Measurements from ENCODE around the gene SMIM36. TPM values are rescaled to one million over a fixed set of nuclear protein-coding genes. Genes with fewer than 3 reads are reported as not detected.
A peak's percentile ranks its signal among the peaks of the same experiment; 100 is the strongest.
"Not testable (repeated sequence)": the region's sequence is repeated elsewhere in the genome, so short reads cannot be mapped to it uniquely, and the experiment has no call there.

SMIM36 gene
- total RNA-seq, 1 donor from 2014 or later: not detected

DNA sequence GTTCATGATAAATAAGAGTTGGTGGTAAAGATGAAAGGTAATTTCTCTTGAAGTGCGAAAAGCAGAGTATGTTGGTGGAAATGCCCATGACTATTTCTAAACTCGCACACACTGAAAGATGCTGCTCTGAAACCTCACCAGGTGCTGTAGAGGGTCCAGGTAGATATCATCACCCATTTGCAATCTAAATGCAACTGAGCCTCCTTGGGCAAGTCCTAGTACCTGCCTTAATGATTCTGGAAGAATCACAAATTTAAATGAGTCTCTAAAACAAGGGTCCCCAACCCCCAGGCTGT is 83.7 kb downstream of the SMIM36 start:
- intact Hi-C loops (cut with DNase I): no loop called here
- H3K27ac ChIP-seq: no peak overlapping the region

DNA sequence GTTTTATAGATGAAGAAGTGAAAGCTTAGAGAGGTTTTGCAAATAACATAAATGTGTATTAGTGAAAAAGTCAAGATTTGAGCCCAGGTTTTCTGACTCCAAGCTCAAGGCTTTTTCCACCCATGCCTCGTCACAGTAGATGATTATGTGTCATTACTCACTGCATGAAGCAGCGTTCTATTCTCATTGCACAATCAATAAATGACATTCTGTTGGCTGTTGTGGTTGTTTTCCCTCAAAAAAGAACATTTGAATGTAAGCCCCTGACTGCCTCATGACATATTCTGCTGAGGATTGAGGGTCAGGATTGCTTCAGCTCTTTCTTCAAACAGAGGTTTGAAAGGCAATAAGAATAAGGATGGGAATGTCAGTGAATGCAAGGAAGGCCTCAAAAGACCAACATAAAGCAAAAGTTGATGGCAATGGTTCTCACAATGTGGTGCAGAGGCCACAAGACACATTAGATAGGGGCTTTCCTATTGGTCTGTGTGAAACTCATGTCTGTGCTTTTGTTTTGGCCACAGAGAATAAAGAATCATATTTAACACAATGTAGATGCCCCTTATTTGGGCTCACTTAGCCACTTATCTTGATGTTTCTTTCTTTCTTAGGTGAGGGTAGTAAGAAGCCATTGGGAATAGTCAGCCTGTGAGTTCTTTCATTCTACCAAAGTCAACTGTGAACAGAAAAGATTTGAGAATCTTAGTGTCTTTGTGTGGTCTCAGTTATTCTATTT is 84.2 kb downstream of the SMIM36 start:
- TF ChIP-seq, protein P1, sequence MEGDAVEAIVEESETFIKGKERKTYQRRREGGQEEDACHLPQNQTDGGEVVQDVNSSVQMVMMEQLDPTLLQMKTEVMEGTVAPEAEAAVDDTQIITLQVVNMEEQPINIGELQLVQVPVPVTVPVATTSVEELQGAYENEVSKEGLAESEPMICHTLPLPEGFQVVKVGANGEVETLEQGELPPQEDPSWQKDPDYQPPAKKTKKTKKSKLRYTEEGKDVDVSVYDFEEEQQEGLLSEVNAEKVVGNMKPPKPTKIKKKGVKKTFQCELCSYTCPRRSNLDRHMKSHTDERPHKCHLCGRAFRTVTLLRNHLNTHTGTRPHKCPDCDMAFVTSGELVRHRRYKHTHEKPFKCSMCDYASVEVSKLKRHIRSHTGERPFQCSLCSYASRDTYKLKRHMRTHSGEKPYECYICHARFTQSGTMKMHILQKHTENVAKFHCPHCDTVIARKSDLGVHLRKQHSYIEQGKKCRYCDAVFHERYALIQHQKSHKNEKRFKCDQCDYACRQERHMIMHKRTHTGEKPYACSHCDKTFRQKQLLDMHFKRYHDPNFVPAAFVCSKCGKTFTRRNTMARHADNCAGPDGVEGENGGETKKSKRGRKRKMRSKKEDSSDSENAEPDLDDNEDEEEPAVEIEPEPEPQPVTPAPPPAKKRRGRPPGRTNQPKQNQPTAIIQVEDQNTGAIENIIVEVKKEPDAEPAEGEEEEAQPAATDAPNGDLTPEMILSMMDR (IDR thresholded peaks at IDR 0.05): no peak
- Histone ChIP-seq H3K27me3 (no peaks in the 10 kb centered on the region), H3K27ac (no peak overlapping the region), H3K4me1 (no peaks in the 10 kb centered on the region), H3K4me3 (no peak overlapping the region), H3K9me3 (no peaks in the 10 kb centered on the region), H3K36me3 (no peaks in the 10 kb centered on the region)
- intact Hi-C loops (cut with DNase I): no loop called here
- DNase-seq (ENCODE audit: low spot score in 2 of 2): no peak

More for the DNA sequence above, 83.7 kb downstream of the SMIM36 start:
- no peaks in the 10 kb centered on the region for H3K27me3 ChIP-seq
- no peak for DNase-seq (ENCODE audit: low spot score in 2 of 2)
- H3K4me3 ChIP-seq: no peak overlapping the region
- TF ChIP-seq, protein P1 (IDR thresholded peaks at IDR 0.05): no peak
- H3K9me3 ChIP-seq: no peaks in the 10 kb centered on the region
- no peaks in the 10 kb centered on the region for H3K4me1 ChIP-seq
- no peaks in the 10 kb centered on the region for H3K36me3 ChIP-seq

DNA sequence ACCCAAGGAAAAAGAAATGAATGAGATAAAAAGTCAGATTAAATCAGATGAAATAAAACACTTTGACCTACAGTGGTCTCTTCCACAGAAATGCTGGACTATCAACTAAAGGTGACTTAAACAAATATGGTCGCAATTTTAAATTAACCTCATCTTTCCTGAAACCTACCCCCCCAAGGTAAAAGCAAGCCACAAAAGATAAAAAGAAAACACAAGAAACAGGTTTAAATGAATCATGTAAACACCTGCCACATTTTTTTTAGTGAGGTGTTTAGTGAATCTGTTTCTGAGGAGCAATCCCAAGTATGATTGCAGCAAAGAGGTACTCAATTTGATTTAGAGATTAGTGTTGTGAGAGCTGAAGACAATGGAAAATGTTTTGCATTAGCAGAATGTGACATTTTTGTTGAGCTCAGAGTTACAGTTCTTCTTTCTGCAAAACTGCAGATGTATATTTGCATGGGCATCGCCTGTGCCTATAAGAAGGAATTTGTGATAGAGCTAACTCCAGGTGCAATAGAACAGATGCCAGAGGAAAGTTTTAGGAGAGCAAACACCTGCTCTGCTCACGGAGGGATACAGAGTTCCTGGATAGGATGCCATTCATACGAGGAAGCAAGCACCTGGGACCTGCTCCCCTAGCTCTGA is 86.2 kb downstream of the SMIM36 start:
- Histone ChIP-seq H3K9me3 (no peaks in the 10 kb centered on the region), H3K27ac (no peak overlapping the region), H3K36me3 (no peaks in the 10 kb centered on the region), H3K27me3 (no peaks in the 10 kb centered on the region), H3K4me1 (no peaks in the 10 kb centered on the region), H3K4me3 (no peak overlapping the region)
- TF ChIP-seq, protein P1 (IDR thresholded peaks at IDR 0.05): no peak
- no peak for DNase-seq (ENCODE audit: low spot score in 2 of 2)
- intact Hi-C loops (cut with DNase I): loop anchor here (5.0 kb wide), 4 partner anchors 163 to 327 kb away; partner anchors contain the start of genes HLF and PCTP

DNA sequence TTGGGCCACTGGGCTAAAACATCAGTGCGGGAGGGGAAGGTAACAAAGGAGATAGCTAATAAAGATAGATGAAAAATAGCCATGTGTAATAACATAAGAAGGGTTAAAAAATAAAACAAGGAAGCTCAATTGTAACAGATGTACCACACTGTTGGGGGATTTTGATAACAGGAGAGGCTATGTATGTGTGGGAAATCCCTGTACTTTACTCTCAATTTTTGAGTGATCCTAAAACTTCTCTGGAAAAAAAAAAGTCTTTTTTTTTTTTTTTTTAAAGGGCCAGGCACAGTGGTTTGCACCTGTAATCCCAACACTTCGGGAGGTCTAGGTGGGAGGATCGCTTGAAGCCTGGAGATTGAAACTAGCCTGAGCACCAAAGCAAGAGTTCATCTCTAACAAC is 87.7 kb downstream of the SMIM36 start:
- no peak overlapping the region for H3K27ac ChIP-seq
- no peaks in the 10 kb centered on the region for H3K9me3 ChIP-seq
- H3K27me3 ChIP-seq: no peaks in the 10 kb centered on the region
- DNase-seq (ENCODE audit: low spot score in 2 of 2): no peak
- TF ChIP-seq, protein P1 (IDR thresholded peaks at IDR 0.05): no peak
- H3K4me3 ChIP-seq: no peak overlapping the region
- intact Hi-C loops (cut with DNase I): loop anchor here (5.0 kb wide), 4 partner anchors 161 to 329 kb away; partner anchors contain the start of genes HLF and PCTP
- no peaks in the 10 kb centered on the region for H3K4me1 ChIP-seq
- H3K36me3 ChIP-seq: no peaks in the 10 kb centered on the region

DNA sequence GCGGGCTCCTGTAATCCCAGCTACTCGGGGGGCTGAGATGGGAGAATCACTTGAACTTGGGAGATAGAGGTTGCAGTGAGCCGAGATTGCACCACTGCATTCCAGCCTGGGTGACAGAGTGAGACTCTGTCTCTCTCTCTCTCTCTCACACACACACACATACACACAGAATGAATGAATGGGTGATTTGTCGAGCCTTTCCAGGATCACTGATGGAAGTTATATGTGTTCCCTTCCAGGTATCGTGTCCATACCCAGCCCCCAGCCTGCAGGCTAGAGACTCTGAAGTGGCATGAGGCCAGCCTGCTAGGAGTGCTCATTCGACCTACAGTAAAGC is 88.5 kb downstream of the SMIM36 start:
- not testable (repeated sequence) for H3K4me3 ChIP-seq; H3K27ac ChIP-seq; H3K4me1 ChIP-seq; H3K36me3 ChIP-seq; DNase-seq (ENCODE audit: low spot score in 2 of 2); H3K27me3 ChIP-seq; H3K9me3 ChIP-seq
- intact Hi-C loops (cut with DNase I): loop anchor here (1.0 to 5.0 kb wide), 5 partner anchors 160 to 454 kb away; partner anchors contain the start of genes COX11, HLF, PCTP and STXBP4

DNA sequence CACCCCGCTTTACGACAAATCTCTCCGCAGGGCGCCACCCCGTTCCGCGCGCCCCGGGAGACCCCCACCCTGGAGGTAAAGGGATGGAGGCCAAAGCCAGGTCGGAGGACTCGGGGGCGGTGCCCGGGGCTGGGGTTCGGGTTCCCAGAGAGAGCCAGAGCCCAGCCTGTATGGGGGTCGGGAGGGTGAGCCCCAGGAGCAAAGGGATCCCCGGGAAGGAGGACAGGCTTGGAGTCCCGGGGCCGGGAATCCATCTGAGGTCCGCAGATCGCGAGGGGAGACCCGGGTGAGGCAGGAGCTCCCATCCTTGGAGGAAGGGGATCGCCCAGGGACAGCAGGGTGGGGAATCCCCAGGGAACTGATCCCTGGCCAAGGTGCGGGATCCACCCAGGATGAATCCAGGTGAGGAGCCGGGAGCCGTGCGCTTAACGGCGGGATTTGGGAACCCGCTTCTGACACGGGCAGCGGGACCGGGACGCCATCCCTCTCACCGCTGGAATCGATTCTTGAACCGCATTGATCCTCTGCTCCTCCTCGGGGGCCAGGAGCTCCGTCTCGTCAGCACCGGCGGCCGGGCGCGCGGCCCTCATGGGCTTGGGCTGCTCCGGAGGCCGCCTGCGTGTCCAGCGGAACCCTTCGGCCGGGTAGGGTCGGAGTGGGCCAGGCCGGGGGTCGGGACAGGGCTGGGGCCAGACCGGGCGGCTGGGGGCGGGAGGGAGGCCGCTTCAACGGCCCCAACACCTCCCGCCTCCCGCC is 89.9 kb downstream of the SMIM36 start, which contains the start of gene MMD:
TSS of gene MMD (minus strand) at position 657 of the 756 bp plus-strand sequence. CDS start at position 517, 140 bp downstream.
- Histone ChIP-seq H3K4me3 (peak within 1 kb of the TSS; percentile 98 to 100), H3K27me3 (no peaks in the 10 kb centered on the region), H3K36me3 (no peaks in the 10 kb centered on the region), H3K27ac (peak within 1 kb of the TSS; percentile 71 to 73), H3K9me3 (no peaks in the 10 kb centered on the region), H3K4me1 (no peaks in the 10 kb centered on the region)
- TF ChIP-seq, protein P1 (IDR thresholded peaks at IDR 0.05): no peak
- intact Hi-C loops (cut with DNase I): loop anchor here (2.0 to 5.0 kb wide), 5 partner anchors 159 to 521 kb away; partner anchors contain the start of genes HLF, PCTP and TOM1L1
- DNase-seq (ENCODE audit: low spot score in 2 of 2): peak in 1 of 2 donors; percentile 64

Measured in ascending aorta (tissue), 2 donors.